Measurements from ENCODE around the gene ARL14.

DNA sequence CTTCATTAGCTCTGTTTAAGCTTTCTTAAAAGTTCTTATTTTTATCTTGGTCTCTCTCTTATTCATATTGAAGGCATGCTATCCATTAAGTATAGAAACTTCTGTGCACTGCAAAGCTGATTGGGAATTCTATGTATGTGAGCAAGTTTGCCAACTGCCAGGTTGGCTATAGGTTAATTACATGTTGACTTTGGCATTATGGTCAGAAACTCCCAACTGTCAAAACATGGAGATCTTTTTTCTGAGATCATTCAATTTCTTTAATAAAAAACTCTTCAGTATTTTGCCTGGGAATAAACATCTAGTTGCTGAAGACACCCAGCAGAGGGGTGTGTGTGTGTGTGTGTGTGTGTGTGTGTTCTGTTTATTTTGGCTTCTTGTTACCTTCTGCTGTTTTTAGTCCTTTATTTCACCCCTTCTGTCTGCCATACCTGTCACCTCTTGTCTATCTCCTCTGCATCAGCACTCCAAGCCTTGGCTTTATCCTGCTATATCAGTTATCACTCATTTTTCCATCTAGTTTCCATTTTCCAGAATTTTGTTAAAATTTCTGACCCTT, 1.3 kb upstream of the ARL14 start:
- TF ChIP-seq, protein P1, sequence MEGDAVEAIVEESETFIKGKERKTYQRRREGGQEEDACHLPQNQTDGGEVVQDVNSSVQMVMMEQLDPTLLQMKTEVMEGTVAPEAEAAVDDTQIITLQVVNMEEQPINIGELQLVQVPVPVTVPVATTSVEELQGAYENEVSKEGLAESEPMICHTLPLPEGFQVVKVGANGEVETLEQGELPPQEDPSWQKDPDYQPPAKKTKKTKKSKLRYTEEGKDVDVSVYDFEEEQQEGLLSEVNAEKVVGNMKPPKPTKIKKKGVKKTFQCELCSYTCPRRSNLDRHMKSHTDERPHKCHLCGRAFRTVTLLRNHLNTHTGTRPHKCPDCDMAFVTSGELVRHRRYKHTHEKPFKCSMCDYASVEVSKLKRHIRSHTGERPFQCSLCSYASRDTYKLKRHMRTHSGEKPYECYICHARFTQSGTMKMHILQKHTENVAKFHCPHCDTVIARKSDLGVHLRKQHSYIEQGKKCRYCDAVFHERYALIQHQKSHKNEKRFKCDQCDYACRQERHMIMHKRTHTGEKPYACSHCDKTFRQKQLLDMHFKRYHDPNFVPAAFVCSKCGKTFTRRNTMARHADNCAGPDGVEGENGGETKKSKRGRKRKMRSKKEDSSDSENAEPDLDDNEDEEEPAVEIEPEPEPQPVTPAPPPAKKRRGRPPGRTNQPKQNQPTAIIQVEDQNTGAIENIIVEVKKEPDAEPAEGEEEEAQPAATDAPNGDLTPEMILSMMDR (IDR thresholded peaks at IDR 0.05; ENCODE audit: poor library complexity, severe bottlenecking): no peak
- no peak for TF ChIP-seq POLR2AphosphoS5 (IDR thresholded peaks at IDR 0.05)

Measured in neural cell (in vitro differentiated cells).